GM13976 (cell line): ENCODE measurements around the gene OXGR1.

Experiments
- DNase-seq: peaks from one replicate; pipeline ENCODE4 v3.0.0; 2012; ENCODE audit warnings: low spot score
- in situ Hi-C: fragments of 300-500 bp; cut with MboI; formaldehyde crosslinking; loops from one replicate; pipeline ENCODE4 v1.12.0; 2022; ENCODE audit warnings: low sequenced_read_pairs, mixed read lengths, inconsistent platforms; ENCODE audit not compliant: unreplicated experiment
- TF ChIP-seq, protein P1 (sequence below): IDR thresholded peaks from 2 replicates; pipeline ENCODE4 v1.5.1; 2012; ENCODE audit warnings: borderline replicate concordance, mild to moderate bottlenecking; ENCODE audit not compliant: insufficient read depth; ENCODE audit errors: extremely low read depth, missing control alignments, control extremely low read depth

Gene OXGR1

DNA sequence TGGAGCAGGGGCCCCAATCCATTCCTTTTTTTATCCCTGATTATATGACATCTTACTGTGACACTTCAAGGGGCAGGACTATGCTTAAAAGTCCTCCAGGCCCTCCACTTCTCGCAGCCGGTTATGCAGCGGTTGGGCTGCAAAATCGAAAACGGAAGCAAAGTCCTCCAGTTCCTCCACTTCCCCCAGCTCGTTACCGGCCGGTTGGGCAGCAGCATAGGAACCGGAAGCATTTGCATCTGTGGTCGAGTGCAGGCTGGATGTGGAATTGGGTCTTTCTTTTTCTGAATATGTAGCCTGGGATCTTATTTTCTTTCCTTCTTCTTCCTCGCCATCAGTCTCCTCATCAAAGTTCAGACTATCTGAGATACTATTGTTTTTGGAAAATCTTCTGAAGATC lies 46.1 kb downstream of the OXGR1 start:
- in situ Hi-C loops = no loop called here

DNA sequence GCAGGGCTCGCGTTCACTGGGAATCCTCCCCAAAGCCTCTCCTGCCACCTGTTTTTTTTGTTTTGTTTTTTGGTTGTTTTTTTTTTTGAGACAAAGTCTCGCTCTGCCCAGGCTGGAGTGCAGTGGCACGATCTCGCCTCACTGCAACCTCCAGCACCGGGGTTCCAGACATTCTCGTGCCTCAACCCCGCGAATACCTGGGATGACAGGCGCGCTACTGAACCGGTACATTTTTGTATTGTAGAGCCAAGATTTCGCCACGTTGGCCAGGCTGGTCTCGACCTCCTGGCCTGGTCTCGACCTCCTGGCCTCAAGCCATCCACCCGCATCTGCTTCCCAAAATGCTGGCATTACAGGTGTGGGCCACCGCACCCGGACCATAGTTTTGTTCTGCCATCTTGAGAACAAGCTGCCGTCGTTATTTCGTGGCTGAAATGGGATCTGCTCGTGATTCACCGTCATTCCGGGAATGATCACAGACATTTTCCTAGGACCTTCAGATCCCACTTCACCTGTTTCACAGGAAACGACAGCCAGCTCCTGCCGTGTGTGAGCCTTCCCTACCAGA lies 46.8 kb downstream of the OXGR1 start:
- TF ChIP-seq, protein P1, sequence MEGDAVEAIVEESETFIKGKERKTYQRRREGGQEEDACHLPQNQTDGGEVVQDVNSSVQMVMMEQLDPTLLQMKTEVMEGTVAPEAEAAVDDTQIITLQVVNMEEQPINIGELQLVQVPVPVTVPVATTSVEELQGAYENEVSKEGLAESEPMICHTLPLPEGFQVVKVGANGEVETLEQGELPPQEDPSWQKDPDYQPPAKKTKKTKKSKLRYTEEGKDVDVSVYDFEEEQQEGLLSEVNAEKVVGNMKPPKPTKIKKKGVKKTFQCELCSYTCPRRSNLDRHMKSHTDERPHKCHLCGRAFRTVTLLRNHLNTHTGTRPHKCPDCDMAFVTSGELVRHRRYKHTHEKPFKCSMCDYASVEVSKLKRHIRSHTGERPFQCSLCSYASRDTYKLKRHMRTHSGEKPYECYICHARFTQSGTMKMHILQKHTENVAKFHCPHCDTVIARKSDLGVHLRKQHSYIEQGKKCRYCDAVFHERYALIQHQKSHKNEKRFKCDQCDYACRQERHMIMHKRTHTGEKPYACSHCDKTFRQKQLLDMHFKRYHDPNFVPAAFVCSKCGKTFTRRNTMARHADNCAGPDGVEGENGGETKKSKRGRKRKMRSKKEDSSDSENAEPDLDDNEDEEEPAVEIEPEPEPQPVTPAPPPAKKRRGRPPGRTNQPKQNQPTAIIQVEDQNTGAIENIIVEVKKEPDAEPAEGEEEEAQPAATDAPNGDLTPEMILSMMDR = no peak
- in situ Hi-C loops = no loop called here
- no peak for DNase-seq

More for the DNA sequence above, 46.1 kb downstream of the OXGR1 start:
- TF ChIP-seq, protein P1 = no peak
- DNase-seq = no peak

DNA sequence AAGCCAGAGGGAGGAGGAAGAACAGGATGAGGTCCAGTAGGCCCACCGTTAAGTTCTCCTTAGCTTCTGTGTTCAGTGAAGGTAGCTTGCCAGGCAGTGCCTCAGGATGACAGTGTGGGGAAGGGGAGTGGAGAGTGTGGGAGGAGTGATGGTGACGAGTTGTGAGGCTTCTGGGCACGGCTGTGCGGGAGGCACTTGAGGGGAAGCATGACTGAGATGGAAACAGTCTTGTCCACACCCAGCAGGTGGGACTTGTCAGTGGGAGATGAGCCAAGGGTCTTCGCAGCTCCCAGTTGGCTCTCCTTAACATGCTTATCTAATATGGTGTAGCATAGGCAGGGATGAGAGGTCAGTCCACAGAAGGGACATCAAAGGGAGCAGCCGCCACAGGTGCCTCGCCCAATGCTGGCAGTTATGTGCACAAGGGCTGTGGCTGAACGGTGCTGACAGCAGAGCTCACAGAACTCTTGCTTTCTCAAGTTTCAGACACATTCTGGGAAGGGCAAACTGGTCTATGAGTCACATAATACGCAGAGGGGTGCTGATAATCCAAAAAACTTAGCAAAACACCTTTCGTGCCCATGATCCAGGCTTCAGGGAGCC lies 47.5 kb downstream of the OXGR1 start:
- in situ Hi-C loops = no loop called here
- no peak for DNase-seq
- TF ChIP-seq, protein P1 = no peak

DNA sequence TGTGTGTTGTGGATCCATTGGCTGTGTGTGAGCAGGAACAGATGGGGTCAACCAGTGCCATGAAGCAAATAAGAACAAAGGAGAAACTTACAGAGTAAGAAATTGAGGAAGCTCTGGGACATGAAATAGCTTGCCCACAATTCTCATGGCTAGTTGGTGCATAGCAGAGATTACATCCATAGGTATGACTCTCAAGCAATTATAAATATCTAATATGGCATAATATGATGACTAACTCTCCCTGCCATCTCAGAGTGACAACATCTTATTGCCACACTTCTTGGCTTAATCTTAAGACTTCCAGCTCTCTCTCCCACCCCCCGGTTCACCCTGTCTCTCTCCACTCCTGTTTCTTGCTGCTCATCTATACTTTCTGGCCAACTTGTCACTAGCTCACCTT lies 53.3 kb downstream of the OXGR1 start:
- in situ Hi-C loops = no loop called here
- TF ChIP-seq, protein P1 = no peak
- DNase-seq = no peak

DNA sequence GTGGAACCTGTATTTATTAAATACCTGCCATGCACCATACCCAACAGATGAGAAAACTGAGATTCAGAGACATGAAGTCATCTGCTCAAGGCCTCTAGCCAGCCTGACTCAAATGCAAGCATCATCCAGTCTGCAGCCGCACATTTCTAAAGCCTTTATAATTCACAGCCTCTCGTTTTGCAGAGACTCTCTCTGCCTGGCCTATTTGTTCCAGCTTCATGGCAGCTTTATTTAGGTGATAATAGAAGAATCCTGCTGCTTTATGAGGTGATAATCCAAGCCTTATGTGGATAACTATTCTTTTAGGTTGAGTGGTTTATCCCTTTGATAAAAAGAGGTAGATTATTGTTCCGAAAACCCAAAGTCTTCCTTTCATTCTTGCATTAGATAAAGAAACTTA lies 58.4 kb downstream of the OXGR1 start:
- DNase-seq = no peak
- in situ Hi-C loops = no loop called here
- TF ChIP-seq, protein P1 = no peak
